ENCODE measurements around the gene TPM4.
A peak's percentile ranks its signal among the peaks of the same experiment; 100 is the strongest.

Gene TPM4

GRCh38 chr19:16134510-16134909, 58.2 kb downstream of the TPM4 start:
- no peak for TF ChIP-seq CTCF (IDR thresholded peaks at IDR 0.05; ENCODE audit: borderline replicate concordance, insufficient read depth, low read depth, low read length)
- H3K4me3 ChIP-seq (ENCODE audit: low read depth, low read length) = no peak overlapping the region

- H3K4me3 ChIP-seq (ENCODE audit: low read depth, low read length) = no peak overlapping the region
- TF ChIP-seq CTCF (IDR thresholded peaks at IDR 0.05; ENCODE audit: borderline replicate concordance, insufficient read depth, low read depth, low read length) = no peak
These were observed 59.3 kb downstream of the TPM4 start for GRCh38 chr19:16135430-16136127.

- H3K4me3 ChIP-seq (ENCODE audit: low read depth, low read length) = no peak overlapping the region
- TF ChIP-seq CTCF (IDR thresholded peaks at IDR 0.05; ENCODE audit: borderline replicate concordance, insufficient read depth, low read depth, low read length) = no peak
These were observed 60.1 kb downstream of the TPM4 start for GRCh38 chr19:16136185-16136999.

- H3K4me3 ChIP-seq (ENCODE audit: low read depth, low read length) = peak overlapping the region; percentile 35
- TF ChIP-seq CTCF (IDR thresholded peaks at IDR 0.05; ENCODE audit: borderline replicate concordance, insufficient read depth, low read depth, low read length) = no peak
These were observed 63.5 kb downstream of the TPM4 start for GRCh38 chr19:16139752-16140151.

GRCh38 chr19:16141043-16141442, 64.7 kb downstream of the TPM4 start:
- no peak overlapping the region for H3K4me3 ChIP-seq (ENCODE audit: low read depth, low read length)
- TF ChIP-seq CTCF (IDR thresholded peaks at IDR 0.05; ENCODE audit: borderline replicate concordance, insufficient read depth, low read depth, low read length) = peak; percentile 32; the same call in 1 of the 2 replicates

- no peak overlapping the region for H3K4me3 ChIP-seq (ENCODE audit: low read depth, low read length)
- TF ChIP-seq CTCF (IDR thresholded peaks at IDR 0.05; ENCODE audit: borderline replicate concordance, insufficient read depth, low read depth, low read length) = no peak
These were observed 65.8 kb downstream of the TPM4 start for GRCh38 chr19:16142032-16142580.
